ENCODE data around the gene CDH22.

CDH22 gene

GRCh38 chr20:46210672-46211330 is 97.5 kb downstream of the CDH22 start:
- no peak overlapping the region for H3K4me3 ChIP-seq (ENCODE audit: low read length)
- no peak for TF ChIP-seq CTCF (conservative IDR thresholded peaks at IDR 0.05; ENCODE audit: low read depth, low read length)
- no peak for DNase-seq (ENCODE audit: low read depth)

- no peak for TF ChIP-seq CTCF (conservative IDR thresholded peaks at IDR 0.05; ENCODE audit: low read depth, low read length)
- no peak overlapping the region for H3K4me3 ChIP-seq (ENCODE audit: low read length)
- DNase-seq (ENCODE audit: low read depth), result no peak
Measured at GRCh38 chr20:46209930-46210671, 98.2 kb downstream of the CDH22 start.

DNA sequence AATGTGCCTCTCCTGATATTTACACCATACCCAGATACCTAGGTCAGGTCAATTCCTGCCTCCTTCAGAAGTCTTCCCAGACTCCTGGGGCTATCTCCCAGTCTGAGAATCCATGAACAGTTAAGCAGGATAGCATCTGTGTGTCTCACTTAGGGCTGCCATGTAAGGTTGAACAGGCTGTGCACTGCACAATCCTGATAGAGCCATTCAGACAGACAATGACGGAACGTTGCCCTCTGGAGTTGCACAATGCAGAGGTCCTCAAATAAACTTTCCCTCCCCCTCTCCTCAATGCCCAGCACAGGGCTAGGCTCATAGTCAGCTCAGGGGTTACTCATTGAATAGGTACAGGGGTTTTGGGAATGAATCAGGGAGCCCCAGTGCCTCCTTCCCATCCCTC is 100.5 kb downstream of the CDH22 start:
- H3K4me3 ChIP-seq (ENCODE audit: low read length), result no peak overlapping the region
- no peak for TF ChIP-seq CTCF (conservative IDR thresholded peaks at IDR 0.05; ENCODE audit: low read depth, low read length)
- no peak for DNase-seq (ENCODE audit: low read depth)

DNA sequence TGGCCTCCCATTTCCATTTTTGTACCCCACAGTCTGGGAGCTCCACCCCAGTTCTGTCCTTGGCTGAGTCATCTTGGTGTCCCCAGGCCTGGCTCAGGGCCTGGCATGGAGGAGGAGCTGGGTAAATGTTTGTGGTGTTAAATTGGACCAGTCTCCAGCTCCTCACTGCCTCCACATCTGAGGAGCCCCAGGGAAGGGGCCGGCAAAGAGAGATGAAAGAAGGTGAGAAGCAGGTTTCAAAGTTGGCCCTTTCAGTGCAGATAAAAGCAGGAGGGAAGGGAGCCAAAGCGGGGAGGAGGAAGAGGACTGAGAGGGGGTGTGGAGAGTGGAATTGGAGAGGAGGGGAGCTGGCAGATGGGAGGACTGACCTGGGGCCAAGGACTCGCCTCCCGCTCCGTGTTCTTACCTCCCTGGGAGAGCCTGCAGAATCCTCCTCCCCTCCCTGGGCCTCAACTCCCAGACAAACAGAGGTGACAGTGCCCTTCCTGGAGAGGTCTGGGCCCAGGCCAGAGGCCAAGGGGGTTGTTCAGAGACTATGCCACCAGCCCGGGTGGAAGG is 101.2 kb downstream of the CDH22 start:
- no peak overlapping the region for H3K4me3 ChIP-seq (ENCODE audit: low read length)
- TF ChIP-seq CTCF (conservative IDR thresholded peaks at IDR 0.05; ENCODE audit: low read depth, low read length), result no peak
- no peak for DNase-seq (ENCODE audit: low read depth)

- no peak for TF ChIP-seq CTCF (conservative IDR thresholded peaks at IDR 0.05; ENCODE audit: low read depth, low read length)
- DNase-seq (ENCODE audit: low read depth), result no peak
- no peak overlapping the region for H3K4me3 ChIP-seq (ENCODE audit: low read length)
Measured at GRCh38 chr20:46206025-46206424, 102.3 kb downstream of the CDH22 start.

GRCh38 chr20:46205349-46205748 is 102.9 kb downstream of the CDH22 start:
- no peak for DNase-seq (ENCODE audit: low read depth)
- no peak overlapping the region for H3K4me3 ChIP-seq (ENCODE audit: low read length)
- no peak for TF ChIP-seq CTCF (conservative IDR thresholded peaks at IDR 0.05; ENCODE audit: low read depth, low read length)
